ENCODE data around the gene CNDP1.

- TF ChIP-seq CTCF (IDR thresholded peaks at IDR 0.05) (no peak), ZFX (IDR thresholded peaks at IDR 0.05; ENCODE audit: borderline replicate concordance) (no peak)
Observed at GRCh38 chr18:74549591-74550104, 15.3 kb downstream of the CNDP1 start.

All from 22Rv1 (cell line).